Nephron (organoid): Measurements from ENCODE around the gene SEH1L.

Experiments used
- H3K27ac Mint-ChIP-seq, 3 experiments: 2 replicates each; pipeline ENCODE4 v1.8.0; 2020; ENCODE audit warnings: mixed read lengths in 3 of 3, mild to moderate bottlenecking in 2 of 3, moderate library complexity in 1 of 3
- H3K27me3 Mint-ChIP-seq: 2 replicates; pipeline ENCODE4 v1.8.0; 2021; ENCODE audit warnings: low read depth, mild to moderate bottlenecking, moderate library complexity, mixed read lengths
- H3K36me3 Mint-ChIP-seq: 2 replicates; pipeline ENCODE4 v1.8.0; 2020; ENCODE audit warnings: low read depth, mixed read lengths
- H3K4me1 Mint-ChIP-seq: 2 replicates; pipeline ENCODE4 v1.8.0; 2020; ENCODE audit warnings: mixed read lengths
- H3K4me3 Mint-ChIP-seq, 3 experiments: 2 replicates each; pipeline ENCODE4 v1.8.0; 2020; ENCODE audit warnings: mild to moderate bottlenecking in 3 of 3, mixed read lengths in 3 of 3, moderate library complexity in 2 of 3
- H3K9me3 Mint-ChIP-seq: 2 replicates; pipeline ENCODE4 v1.8.0; 2020; ENCODE audit warnings: mixed read lengths
- TF ChIP-seq, protein P1 (sequence below), 3 experiments: fragments of 200-600 bp; sonication (generic); IDR thresholded peaks; one replicate each; pipeline ENCODE4 v1.5.0; 2021; ENCODE audit warnings: antibody characterized with exemption in 3 of 3; ENCODE audit not compliant: unreplicated experiment in 3 of 3

SEH1L gene

GRCh38 chr18:13025233-13025632 is 77.4 kb downstream of the SEH1L start:
- no peaks in the 10 kb centered on the region for H3K4me1 Mint-ChIP-seq
- H3K27me3 Mint-ChIP-seq = no peaks in the 10 kb centered on the region
- H3K9me3 Mint-ChIP-seq = peaks cover 19% of the 10 kb centered on the region
- H3K36me3 Mint-ChIP-seq = peaks cover 69% of the 10 kb centered on the region
- H3K27ac Mint-ChIP-seq = no peak overlapping the region
- H3K4me3 Mint-ChIP-seq = no peak overlapping the region
- TF ChIP-seq, protein P1, sequence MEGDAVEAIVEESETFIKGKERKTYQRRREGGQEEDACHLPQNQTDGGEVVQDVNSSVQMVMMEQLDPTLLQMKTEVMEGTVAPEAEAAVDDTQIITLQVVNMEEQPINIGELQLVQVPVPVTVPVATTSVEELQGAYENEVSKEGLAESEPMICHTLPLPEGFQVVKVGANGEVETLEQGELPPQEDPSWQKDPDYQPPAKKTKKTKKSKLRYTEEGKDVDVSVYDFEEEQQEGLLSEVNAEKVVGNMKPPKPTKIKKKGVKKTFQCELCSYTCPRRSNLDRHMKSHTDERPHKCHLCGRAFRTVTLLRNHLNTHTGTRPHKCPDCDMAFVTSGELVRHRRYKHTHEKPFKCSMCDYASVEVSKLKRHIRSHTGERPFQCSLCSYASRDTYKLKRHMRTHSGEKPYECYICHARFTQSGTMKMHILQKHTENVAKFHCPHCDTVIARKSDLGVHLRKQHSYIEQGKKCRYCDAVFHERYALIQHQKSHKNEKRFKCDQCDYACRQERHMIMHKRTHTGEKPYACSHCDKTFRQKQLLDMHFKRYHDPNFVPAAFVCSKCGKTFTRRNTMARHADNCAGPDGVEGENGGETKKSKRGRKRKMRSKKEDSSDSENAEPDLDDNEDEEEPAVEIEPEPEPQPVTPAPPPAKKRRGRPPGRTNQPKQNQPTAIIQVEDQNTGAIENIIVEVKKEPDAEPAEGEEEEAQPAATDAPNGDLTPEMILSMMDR (IDR thresholded peaks at IDR 0.05; ENCODE audit: unreplicated experiment in 3 of 3) = no peak

DNA sequence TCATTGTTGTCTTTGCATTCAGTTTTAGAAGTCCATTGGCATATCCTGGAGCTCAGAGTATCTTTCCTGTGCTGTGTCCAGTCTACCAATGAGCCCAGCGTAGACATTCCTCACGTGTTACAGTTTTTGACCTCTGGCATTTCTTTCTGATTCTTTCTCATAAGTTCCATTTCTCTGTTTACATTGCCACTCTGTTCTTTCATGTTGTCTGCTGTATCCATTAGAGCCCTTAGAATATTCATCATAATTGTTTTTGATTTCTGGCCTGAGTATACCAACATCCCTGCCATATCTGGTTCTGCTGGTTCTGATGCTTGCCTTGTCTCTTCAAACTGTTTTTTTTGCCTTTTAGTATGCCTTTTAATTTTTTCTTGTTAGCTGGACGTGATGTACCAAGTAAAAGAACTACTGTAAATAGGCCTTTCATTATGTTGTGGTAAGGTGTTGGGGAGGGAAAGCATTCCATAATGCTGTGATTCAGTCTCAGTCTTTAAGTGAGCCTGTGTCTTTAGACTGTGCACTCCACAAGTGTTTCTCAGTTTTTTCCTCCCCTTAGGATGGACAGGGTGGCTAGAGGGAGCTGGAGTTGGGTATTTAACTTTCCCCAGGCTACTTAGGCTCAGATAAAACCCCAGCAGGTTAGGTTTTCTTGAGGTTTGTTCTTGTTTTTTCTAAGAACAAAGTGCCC is 78.9 kb downstream of the SEH1L start:
- Mint-ChIP-seq H3K27ac (no peak overlapping the region), H3K4me1 (no peaks in the 10 kb centered on the region), H3K9me3 (peaks cover 18% of the 10 kb centered on the region), H3K36me3 (peaks cover 67% of the 10 kb centered on the region), H3K27me3 (no peaks in the 10 kb centered on the region), H3K4me3 (no peak overlapping the region)
- TF ChIP-seq, protein P1 (IDR thresholded peaks at IDR 0.05; ENCODE audit: unreplicated experiment in 3 of 3) = no peak

GRCh38 chr18:13028869-13029268 is 81.1 kb downstream of the SEH1L start:
- H3K9me3 Mint-ChIP-seq = peaks cover 3% of the 10 kb centered on the region

DNA sequence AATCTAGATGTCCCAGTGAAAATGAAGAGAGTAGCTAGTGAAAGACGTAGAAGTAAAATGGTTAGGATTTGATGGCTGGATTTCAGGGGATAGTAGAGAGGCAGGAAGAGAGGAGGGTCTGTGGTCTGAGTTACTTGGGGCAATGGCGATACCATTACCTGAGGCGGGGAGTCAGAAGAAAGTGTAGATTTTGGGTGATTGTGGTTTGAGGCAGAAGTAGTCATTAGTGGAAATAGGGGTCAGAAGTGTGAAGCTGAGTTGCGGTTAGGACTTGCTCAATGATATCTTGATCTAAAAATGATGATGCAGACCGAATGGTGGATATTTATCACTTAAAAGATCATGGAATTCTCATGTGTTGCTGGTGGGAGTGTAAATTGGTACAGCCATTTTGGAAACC is 84.4 kb downstream of the SEH1L start:
- H3K4me3 Mint-ChIP-seq = no peak overlapping the region
- H3K9me3 Mint-ChIP-seq = no peaks in the 10 kb centered on the region
- H3K36me3 Mint-ChIP-seq = peaks cover 55% of the 10 kb centered on the region
- H3K4me1 Mint-ChIP-seq = no peaks in the 10 kb centered on the region
- H3K27me3 Mint-ChIP-seq = no peaks in the 10 kb centered on the region
- H3K27ac Mint-ChIP-seq = no peak overlapping the region
- TF ChIP-seq, protein P1 (IDR thresholded peaks at IDR 0.05; ENCODE audit: unreplicated experiment in 3 of 3) = no peak

More at GRCh38 chr18:13028869-13029268, 81.1 kb downstream of the SEH1L start:
- Mint-ChIP-seq H3K4me3 (no peak overlapping the region), H3K27me3 (no peaks in the 10 kb centered on the region), H3K27ac (no peak overlapping the region), H3K4me1 (no peaks in the 10 kb centered on the region), H3K36me3 (peaks cover 63% of the 10 kb centered on the region)
- TF ChIP-seq, protein P1 (IDR thresholded peaks at IDR 0.05; ENCODE audit: unreplicated experiment in 3 of 3) = no peak

GRCh38 chr18:13035249-13035914 is 87.6 kb downstream of the SEH1L start:
- Mint-ChIP-seq H3K4me3 (no peak overlapping the region), H3K36me3 (peaks cover 61% of the 10 kb centered on the region), H3K4me1 (no peaks in the 10 kb centered on the region), H3K9me3 (no peaks in the 10 kb centered on the region), H3K27ac (no peak overlapping the region), H3K27me3 (no peaks in the 10 kb centered on the region)
- TF ChIP-seq, protein P1 (IDR thresholded peaks at IDR 0.05; ENCODE audit: unreplicated experiment in 3 of 3) = no peak
